Heart left ventricle (tissue), 13 donors: ENCODE data around the gene NTM.

Source experiments
- CTCF ChIP-seq, 12 donors: fragments of 200-600 bp; sonication (generic) in 4 of 12; IDR thresholded peaks; one replicate each; pipeline versions ENCODE4 v1.5.0 to v1.8.0; 2018 to 2022; ENCODE audit warnings: antibody characterized with exemption in 12 of 12, mild to moderate bottlenecking in 5 of 12
- POLR2A ChIP-seq, 2 donors: fragments of 450-650 bp; IDR thresholded peaks; one replicate each; pipeline ENCODE4 v1.6.1; 2017; ENCODE audit warnings: antibody characterized with exemption in 2 of 2, mild to moderate bottlenecking in 2 of 2, moderate library complexity in 2 of 2
- donor health status: ischemic (EF 13 %, LVEDD 7.1; RV severe dilation, severe dysfunction).
- donor health status: DM: no; HTN: yes; CAD: no.
- donor health status: DM: no; HTN: no; CAD: no.
- donor health status: ischemic (EF 25% LVEDD 6.9; RV normal size, moderate dysfunction).
- donor health status: ischemic (EF 25% LVEDD 5.7; RV mildly dilated, moderate dysfunction).
- donor health status: ischemic (EF 35%, LVEDD 5.7; RV mildly dilated, moderate dysfunction).
- donor health status: nonischemic (EF 11% LVEDD 7.7; RV severe dilation, severe dysfunction).
- donor health status: DM: yes; HTN: yes; CAD: no.
- donor health status: PGD.
- donor health status: ischemic (EF 29% LVEDD 5.4; RV normal size, mild dysfunction).
- donor health status: nonischemic (EF 23%, LVEDD 6.1; RV moderate dilation, normal function).

- TF ChIP-seq CTCF (IDR thresholded peaks at IDR 0.05) (no peak), POLR2A (IDR thresholded peaks at IDR 0.05) (no peak)
Measured at GRCh38 chr11:131544591-131544990, 174.2 kb downstream of the NTM start.
